ENCODE measurements around the gene RHBDD2. TPM values are rescaled to one million over a fixed set of nuclear protein-coding genes. Genes with fewer than 3 reads are reported as not detected.

Gene RHBDD2
- total RNA-seq, 2 experiments from 2014 or later = 21.7 to 23.1 TPM

DNA sequence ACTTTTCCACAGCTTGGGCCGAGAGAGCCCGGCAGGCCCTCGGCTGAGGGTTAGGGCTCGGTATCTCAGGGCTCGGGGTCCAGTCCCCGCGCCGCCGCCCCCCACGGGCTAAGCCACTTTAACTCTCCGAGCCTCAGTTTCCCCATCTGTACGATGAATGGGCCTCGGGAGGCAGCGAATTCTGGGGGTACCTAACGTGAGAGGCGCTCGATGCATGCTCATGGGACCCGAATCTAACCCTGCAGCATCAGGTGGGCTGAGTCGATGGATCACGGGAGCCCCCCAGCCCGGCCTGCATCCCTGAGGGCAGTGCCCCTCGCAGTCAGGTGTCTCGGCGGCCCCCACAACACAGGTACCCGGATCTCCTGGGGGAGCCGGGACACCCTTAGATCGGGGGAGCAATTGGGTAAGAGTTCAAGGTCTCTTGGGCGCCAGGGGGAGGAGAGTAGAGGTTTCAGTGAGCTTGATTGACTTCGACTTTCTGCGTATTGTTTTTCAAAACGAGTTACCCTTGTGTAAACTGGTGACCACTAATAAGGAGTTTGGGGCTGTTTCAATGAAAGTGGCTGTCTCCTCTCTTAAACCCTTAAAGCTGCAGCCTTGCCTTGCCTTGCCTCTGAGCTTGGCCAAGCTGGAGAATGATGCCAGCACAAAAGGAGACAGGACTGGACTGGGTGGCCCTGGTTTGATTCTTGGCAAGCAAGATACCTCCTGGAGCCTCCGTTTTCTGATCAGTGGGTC lies 36.8 kb downstream of the RHBDD2 start:
- Mint-ChIP-seq H3K4me3 (peak overlapping the region; percentile 79), H3K36me3 (ENCODE audit: low read depth) (no peaks in the 10 kb centered on the region), H3K4me1 (ENCODE audit: low read depth) (peaks cover 33% of the 10 kb centered on the region), H3K27ac (peak overlapping the region; percentile 48), H3K9me3 (no peaks in the 10 kb centered on the region), H3K27me3 (no peaks in the 10 kb centered on the region)
- ATAC-seq = peak; percentile 1
- POLR2A ChIA-PET = interaction anchor here (0.5 to 2.3 kb wide), 10 partner anchors 9 to 88 kb away, joined by 3 to 14 read pairs (median 3); no protein-coding TSS in a partner anchor
- peak; percentile 41 for DNase-seq
- intact Hi-C loops (cut with micrococcal nuclease) = loop anchor here (10.0 kb wide), 1 partner anchor 51 kb away; no protein-coding TSS in a partner anchor
- no peak for TF ChIP-seq CTCF (IDR thresholded peaks at IDR 0.05)
- CTCF ChIA-PET = interaction anchor here (0.8 to 4.3 kb wide), 6 partner anchors 9 to 105 kb away, joined by 3 to 23 read pairs (median 4); no protein-coding TSS in a partner anchor

- no peak overlapping the region for H3K27ac Mint-ChIP-seq
- intact Hi-C loops (cut with micrococcal nuclease) = loop anchor here (10.0 kb wide), 1 partner anchor 51 kb away; no protein-coding TSS in a partner anchor
Measured at GRCh38 chr7:75916259-75916658, 37.4 kb downstream of the RHBDD2 start.

GRCh38 chr7:75916685-75917634 lies 38.1 kb downstream of the RHBDD2 start:
- TF ChIP-seq CTCF (IDR thresholded peaks at IDR 0.05) = no peak
- peaks cover 41% of the 10 kb centered on the region for H3K4me1 Mint-ChIP-seq (ENCODE audit: low read depth)
- no peaks in the 10 kb centered on the region for H3K9me3 Mint-ChIP-seq
- intact Hi-C loops (cut with micrococcal nuclease) = loop anchor here (10.0 kb wide), 1 partner anchor 52 kb away; no protein-coding TSS in a partner anchor
- ATAC-seq = no peak
- H3K27me3 Mint-ChIP-seq = no peaks in the 10 kb centered on the region
- no peak for DNase-seq
- no peaks in the 10 kb centered on the region for H3K36me3 Mint-ChIP-seq (ENCODE audit: low read depth)
- no peak overlapping the region for H3K27ac Mint-ChIP-seq
- ChIA-PET POLR2A (interaction anchor here (0.7 kb wide), 1 partner anchor 76 kb away, joined by 3 read pairs; no protein-coding TSS in a partner anchor), CTCF (interaction anchor here (0.8 to 4.3 kb wide), 5 partner anchors 8 to 104 kb away, joined by 3 to 23 read pairs (median 4); no protein-coding TSS in a partner anchor)
- peak overlapping the region; percentile 8 for H3K4me3 Mint-ChIP-seq

More at GRCh38 chr7:75916259-75916658, 37.4 kb downstream of the RHBDD2 start:
- H3K36me3 Mint-ChIP-seq (ENCODE audit: low read depth) = no peaks in the 10 kb centered on the region
- TF ChIP-seq CTCF (IDR thresholded peaks at IDR 0.05) = no peak
- no peaks in the 10 kb centered on the region for H3K27me3 Mint-ChIP-seq
- ChIA-PET CTCF (interaction anchor here (0.8 to 4.3 kb wide), 6 partner anchors 9 to 105 kb away, joined by 3 to 23 read pairs (median 4); no protein-coding TSS in a partner anchor), POLR2A (interaction anchor here (0.5 to 1.1 kb wide), 3 partner anchors 15 to 77 kb away, joined by 3 to 4 read pairs (median 3); no protein-coding TSS in a partner anchor)
- peaks cover 38% of the 10 kb centered on the region for H3K4me1 Mint-ChIP-seq (ENCODE audit: low read depth)
- no peaks in the 10 kb centered on the region for H3K9me3 Mint-ChIP-seq
- H3K4me3 Mint-ChIP-seq = peak overlapping the region; percentile 79
- DNase-seq (no peak), ATAC-seq (no peak)

DNA sequence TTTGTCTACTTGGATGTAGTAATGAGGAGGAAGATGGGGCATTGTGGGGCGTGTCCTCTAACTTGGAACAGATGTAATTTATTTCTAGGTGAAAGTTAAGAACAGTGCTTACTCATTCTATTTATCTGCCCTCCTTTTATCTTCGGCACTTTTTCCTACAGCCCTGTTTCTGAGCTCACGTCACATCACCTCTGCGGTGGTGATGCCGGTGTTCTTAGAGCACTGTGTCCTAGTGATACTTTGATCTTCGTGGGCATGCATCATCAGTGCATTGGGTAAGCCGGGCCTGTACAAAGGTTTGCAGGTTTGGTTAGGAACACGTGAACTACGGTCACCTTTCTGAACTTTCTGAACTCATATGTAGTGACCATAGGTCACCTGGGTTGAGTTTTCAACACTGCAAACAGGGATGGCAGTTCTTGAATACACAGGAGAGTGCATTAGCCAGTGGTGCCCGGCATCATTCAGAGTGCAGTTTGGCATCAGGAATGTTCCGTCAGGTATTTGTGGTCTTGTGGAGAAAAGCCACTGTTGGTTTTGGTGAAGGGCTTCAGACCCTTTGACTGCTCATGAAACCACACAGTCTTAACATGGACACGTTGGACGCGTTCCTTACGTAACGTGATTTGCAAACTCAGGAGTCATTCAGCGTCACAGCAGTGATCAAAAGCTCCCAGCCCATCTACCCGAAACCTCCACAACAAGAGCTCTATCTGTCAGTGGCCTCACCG lies 41.8 kb downstream of the RHBDD2 start:
- TF ChIP-seq CTCF (IDR thresholded peaks at IDR 0.05) = no peak
- no peaks in the 10 kb centered on the region for H3K36me3 Mint-ChIP-seq (ENCODE audit: low read depth)
- no peak overlapping the region for H3K27ac Mint-ChIP-seq
- no peaks in the 10 kb centered on the region for H3K9me3 Mint-ChIP-seq
- intact Hi-C loops (cut with micrococcal nuclease) = no loop called here
- POLR2A ChIA-PET = no interaction called here
- no peak overlapping the region for H3K4me3 Mint-ChIP-seq
- H3K27me3 Mint-ChIP-seq = no peaks in the 10 kb centered on the region
- DNase-seq (peak; percentile 52), ATAC-seq (peak; percentile 77)
- peaks cover 39% of the 10 kb centered on the region for H3K4me1 Mint-ChIP-seq (ENCODE audit: low read depth)
- CTCF ChIA-PET = interaction anchor here (0.6 to 1.0 kb wide), 2 partner anchors 44 to 100 kb away, joined by 3 read pairs; no protein-coding TSS in a partner anchor
